Tibial nerve (tissue), 4 donors: Measurements from ENCODE around the gene CTTNBP2.

Experiments
- CTCF ChIP-seq, 5 experiments: fragments of 200-600 bp in 3 of 5; fragments of 450-650 bp in 2 of 5; sonication (generic) in 3 of 5; IDR thresholded peaks; one replicate each; pipeline ENCODE4 v1.5.1; 2016 to 2019; ENCODE audit warnings: antibody characterized with exemption in 5 of 5, mild to moderate bottlenecking in 3 of 5, moderate library complexity in 2 of 5
- EP300 ChIP-seq, 2 donors: sonication (generic); formaldehyde crosslinking; IDR thresholded peaks; one replicate each; pipeline ENCODE4 v1.6.1; 2017; ENCODE audit warnings: antibody characterized with exemption in 2 of 2, mild to moderate bottlenecking in 1 of 2

- TF ChIP-seq CTCF (IDR thresholded peaks at IDR 0.05) (no peak), EP300 (IDR thresholded peaks at IDR 0.05) (no peak)
Measured at GRCh38 chr7:117809958-117810357, 63.3 kb downstream of the CTTNBP2 start.
